NCI-H2196 (cell line): ENCODE results near the gene LCN12.

Experiments
- DNase-seq: peaks from one replicate; lab custom pipeline; 2025; ENCODE audit not compliant: unreplicated experiment; lab: John Stamatoyannopoulos, UW

The LCN12 gene

DNA sequence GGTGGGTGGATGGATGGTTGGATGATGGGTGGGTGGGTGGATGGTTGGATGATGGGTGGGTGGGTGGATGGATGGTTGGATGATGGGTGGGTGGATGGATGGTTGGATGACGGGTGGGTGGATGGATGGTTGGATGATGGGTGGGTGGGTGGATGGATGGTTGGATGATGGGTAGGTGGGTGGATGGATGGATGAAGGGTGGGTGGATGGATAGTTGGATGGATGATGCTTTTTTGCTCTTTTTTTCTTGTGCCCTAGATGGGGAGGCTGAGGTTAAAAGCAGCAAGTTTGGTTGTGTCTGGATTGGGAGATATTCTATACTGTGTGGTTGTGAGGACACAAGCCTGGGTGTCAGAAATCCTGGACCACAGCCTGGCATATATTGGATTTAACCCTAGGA, 5.4 kb downstream of the LCN12 start:
- DNase-seq = no peak

- DNase-seq = no peak
Observed at GRCh38 chr9:136957901-136958300, 5.8 kb downstream of the LCN12 start.

DNA sequence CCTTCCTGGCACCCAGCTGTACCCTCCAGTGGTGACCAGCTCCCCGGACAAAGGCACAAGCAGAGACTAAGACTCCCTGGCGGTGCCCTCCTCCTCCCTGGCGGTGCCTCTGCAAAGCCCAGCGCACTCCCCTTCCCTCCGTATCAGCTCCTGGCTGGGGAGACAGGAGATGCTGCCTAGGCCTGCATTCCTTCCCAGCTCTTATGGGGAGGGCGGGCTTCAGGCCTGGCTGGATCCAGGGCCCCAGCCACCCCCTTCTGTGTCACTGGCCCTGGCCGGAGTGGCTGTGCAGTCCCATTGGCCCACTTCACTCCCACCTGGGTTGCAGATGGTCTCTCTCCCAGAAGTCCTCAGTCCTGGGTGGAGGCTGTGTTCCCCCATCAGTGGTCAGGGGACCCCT, 6.4 kb downstream of the LCN12 start:
- no peak for DNase-seq

DNA sequence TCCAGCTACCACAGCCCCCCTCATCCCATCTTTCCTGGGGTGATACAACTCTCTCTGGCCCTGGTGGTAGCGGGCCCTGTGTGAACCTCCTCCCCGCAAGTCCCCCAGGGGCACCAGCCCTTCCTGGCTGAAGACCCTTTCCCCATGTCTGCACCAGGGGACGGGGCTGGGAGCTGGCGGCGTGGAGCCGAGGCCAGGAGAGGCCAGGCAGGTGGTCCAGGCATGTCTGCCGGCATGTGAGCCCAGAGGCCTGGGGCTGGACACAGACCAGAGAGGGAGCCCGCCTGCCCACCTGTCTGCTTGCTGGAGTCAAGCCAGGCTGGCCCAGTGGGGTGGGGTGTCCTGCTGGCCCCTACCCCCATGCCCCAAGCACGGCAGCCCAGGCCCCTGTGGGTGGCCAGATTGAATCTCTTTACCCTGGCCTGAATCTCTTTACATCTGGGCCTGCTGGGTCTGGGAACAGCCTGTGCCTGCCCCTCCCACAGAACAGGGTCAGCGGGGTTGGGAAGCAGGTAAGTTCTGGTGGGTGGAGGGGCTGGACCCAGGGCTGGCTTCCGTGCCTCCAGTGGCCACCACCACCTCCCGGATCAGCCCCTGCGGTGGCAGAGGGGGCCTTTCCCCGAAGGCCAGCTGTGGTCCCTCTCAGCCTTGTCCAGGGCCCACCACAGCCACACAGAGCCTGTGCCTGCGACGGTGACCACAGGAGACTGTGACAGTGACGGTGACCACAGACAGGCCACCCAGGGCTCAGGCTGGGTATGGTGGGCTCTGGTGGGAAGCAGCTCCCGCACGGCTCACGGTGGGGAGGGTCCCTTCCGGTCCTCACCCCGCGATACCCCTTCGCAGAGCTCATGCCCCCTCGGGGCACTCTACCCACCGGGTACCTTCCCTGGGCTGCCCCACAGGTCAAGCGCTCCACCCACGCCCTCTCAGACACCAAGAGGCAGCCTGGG, 7.1 kb downstream of the LCN12 start:
- DNase-seq = no peak

GRCh38 chr9:136960212-136960937, 8.3 kb downstream of the LCN12 start:
- DNase-seq = no peak

GRCh38 chr9:136960938-136961275, 8.8 kb downstream of the LCN12 start:
- no peak for DNase-seq

DNA sequence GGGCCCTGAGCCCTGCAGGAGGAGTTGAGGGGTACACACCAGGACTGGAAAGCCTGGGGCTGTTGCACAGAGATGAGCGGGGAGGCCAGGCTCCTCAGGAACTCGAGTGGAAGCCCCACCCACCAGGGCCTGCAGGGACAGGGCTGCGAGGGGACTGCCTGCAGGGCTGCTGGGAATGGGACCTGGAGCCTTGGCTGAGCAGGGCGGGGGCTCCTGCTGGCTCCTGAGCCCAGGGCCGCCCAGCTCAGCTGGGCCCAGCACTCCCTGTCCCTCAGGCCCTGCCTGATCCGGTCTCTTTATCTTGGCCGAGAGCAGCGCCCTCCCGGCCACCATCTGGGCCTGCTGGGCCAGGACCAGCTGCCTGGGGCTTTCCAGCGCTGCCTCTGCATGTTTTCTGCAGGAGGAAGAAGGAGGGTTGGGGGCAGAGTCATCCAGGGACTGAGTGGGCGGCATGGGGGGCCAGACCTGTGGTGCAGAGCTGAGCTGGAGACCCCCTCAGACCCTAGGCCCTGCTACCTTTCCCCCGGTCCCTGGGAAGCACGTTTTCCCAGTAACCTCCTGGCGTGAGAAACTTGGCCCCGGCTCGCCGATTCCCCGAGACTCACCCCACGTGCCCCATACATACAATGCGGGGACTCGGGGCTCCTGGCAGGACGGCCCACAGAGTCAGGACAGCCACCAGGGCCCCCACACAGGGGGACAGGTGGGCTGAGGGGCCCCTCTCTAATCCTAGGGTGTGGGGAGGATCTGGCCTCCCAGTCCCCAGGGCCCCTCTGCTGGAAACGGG, 9.4 kb downstream of the LCN12 start:
- DNase-seq = no peak

- DNase-seq = no peak
Observed at GRCh38 chr9:136962163-136962562, 10.1 kb downstream of the LCN12 start.

DNA sequence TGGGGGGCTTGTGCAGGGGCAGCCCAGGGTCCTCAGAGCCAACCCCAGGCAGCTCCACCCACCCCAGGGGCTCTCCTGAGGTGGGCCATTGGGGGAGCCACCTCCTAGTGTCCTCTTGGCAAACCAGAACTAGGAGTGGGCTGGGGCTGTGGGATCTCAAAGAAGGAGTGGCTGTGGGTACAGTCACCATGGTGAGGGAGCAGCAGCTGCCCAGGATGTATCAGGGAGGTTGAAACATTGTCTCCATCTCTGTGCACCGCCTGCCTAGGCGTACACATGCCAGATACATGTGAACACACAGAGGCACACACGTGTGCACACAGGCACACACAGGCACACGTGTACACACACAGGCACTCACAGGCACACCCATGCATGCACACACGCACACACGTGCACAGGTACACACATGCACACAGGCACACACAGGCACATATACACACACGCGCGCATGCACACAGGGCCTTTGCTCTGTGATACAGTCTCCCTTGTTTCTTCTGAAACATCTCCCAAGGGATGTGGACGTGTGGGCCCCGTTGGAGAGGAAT, 10.7 kb downstream of the LCN12 start:
- DNase-seq = no peak

DNA sequence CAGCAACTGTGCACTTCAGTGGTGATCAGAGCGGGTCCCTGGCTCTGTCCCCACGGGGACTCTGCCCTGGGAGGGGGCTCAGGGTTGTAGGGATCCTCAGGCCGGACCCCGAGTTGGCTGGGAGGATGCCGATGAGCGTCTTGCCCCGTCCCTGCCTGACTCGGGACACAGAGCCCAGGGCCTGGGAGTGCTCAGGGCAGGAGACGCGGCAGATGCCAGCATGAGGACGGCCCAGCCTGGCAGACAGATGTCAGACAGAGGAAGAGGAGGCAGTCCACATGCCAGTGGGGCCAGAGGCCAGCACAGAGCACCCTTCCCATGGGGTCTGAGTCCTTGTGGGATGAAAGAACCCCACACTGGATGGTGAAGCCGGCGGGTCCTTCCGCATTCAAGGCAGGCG, 11.3 kb downstream of the LCN12 start:
- DNase-seq = no peak

DNA sequence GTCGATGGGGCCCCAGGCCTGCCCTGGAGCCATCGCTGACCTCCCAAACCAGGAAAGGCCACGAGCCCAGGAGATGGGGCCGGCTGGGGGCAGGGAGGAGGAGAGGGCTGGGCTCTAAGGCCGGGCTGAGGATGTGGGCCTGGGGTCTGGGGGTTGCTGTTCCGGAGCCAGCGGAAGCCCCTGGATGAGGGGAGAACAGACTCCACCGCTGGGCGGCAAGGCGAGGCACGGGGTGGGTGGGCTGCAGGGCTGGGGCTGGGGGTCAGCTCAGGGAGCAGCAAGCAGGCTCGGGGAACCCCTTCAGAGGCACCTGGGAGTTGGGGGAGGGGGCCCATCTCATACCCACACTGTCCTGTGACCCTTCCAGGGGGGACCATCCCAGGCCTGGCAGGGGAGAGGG, 11.7 kb downstream of the LCN12 start:
- DNase-seq = no peak

DNA sequence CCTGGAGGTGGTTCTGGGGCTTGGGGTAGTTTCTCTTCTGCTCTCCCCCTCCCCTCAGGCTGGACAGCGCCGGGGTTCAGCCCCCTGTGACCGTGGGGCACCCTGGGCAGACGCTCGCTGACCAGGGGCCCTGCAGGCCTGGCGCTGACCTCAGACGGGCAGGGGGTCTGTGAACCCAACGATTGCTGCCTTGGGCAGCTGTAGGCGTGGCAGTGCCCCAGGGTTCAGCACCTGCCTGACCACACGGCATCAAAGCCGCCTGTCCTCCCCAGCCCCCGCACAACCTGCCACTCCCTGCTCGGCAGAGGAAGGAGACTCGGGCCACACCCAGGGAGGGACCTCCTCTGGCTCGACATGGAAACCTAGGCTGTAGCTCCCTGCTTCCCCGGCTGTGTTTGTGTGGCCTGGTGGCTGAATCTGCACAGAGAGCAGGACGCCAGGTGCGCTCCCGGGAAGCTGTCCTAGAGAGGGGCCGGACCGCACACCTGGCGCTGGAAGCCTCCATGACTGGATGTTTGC, 12.2 kb downstream of the LCN12 start:
- DNase-seq = peak; percentile 19

- no peak for DNase-seq
Observed at GRCh38 chr9:136964833-136965422, 12.9 kb downstream of the LCN12 start.

DNA sequence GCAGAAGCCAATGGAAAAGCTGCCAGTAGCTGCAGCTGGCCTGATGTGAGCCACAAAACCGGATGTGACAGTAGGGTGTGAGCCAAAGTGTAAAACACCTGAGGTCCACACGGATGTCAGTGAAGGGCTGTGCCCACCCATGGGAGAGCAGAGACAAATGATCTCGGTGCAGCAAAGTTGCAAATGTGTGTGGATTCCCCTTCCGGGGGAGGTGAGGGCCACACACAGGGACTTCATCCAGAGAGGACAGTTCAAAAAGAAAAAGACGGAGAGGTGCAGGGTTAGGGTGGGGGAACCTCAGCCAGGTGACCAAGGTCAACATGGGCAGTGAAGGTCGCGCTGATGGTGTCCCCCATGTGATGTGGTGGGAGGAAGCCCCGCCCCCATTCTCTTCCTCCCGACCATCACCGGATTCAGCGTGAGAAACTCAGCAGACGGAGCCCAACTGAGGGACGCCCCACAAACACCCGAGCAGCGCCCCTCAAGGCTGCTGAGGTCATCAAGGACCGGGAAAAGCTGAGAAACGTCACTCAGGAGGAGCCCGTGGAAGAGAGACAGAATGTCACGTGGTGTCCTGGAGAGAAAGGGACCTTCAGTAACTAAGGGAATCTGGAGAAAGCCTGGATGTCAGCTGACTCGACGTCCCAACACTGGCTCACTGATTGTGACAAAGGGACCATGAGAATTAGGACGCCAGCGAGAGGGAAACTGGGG, 13.9 kb downstream of the LCN12 start:
- DNase-seq = no peak

DNA sequence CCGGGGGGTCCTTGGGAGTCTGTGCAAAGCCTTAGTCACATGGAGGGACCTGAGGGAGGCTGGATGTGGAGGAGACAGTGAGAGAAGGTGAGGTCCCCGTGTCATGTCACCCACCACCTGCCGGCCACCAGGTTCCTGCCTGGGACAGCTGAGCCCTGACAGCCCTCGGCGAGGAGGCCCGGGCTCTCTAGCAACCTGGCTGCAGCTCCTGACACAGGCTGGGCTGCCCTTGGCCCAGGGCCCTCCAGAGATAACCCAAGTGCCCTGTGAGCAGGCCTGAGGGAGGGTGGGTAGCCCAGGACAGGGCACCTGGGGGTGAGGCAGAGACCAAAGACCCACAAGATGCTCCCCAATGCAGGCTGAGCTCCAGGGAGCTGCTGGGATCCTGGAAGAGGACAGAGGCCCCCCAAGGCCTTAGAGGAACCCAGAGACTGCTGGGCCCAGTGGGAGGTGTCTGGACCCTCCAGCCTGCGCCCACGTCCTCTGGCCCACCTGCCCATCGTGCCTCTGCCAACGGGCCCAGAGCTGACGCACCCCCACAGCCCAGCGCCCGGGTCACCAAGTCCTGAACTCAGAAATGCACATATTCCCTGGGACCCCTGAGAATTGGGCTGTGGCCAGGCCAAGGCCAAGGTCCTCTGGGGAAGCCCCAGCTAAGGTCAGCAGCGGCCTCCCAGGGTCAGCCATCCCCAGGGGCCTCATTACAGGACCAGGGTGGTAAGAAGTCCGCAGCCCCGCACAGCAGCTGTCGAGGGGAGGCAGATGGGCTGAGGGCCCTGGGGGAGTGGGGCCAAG, 16.5 kb downstream of the LCN12 start:
- DNase-seq = no peak

DNA sequence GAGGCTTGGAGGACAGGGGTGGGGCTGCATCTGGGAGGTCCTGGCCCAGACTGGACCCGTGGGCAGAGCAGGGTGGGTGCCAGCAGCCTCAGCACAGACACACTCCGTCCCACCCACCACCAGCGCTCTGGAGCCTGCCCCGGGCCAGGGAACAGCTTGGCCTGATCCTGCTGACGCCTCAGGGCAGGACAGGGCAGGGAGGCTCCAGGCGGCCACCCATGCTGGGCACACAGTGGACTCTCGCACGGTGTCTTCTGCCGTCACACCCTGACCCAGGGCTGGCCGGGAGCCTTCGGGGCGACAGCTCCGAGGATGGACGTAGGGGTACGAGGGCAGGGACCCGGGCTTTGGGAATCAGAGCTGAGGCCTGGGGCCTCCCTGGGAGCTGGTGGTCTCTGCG, 17.1 kb downstream of the LCN12 start:
- no peak for DNase-seq

DNA sequence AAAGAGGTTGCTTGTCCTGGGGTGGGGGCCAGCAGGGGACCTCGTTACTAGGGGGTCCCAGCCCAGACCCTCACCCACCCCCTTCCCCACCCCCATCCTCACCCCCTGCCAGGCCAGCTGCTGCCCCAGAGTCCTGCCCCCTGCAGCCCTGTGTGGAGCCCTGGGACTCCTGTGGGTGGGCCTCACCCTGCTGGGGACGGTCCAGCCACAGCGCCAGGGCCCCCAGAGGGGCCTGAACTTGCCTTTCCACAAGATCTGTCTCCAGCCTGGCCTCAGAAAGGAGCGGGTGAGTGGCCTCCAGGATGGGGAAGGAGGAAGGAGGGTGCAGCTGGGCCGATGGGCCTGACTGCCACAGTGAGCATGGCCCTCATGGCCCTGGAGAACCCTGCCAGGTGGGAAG, 17.7 kb downstream of the LCN12 start:
- no peak for DNase-seq

GRCh38 chr9:136970361-136970760, 18.3 kb downstream of the LCN12 start:
- DNase-seq = no peak

DNA sequence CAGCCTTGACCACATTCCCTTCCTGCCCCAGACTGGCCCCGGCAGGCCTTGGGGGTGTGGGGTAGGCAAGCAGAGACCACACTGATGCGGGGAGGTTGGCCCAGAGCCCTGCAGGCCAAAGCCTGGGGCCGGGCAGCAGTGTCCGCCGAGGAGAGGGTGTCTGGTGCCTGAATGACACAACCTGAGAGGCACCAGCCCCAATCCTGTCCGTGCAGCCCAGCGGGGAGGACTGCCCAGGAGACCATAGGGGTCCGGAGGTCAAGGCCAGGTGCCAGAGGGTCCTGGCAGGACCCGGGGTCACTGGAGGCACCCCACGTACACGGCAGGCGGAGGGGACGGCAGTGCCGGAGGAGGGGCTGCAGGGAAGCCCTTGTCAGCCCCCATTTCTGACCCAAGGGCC, 19.7 kb downstream of the LCN12 start:
- no peak for DNase-seq
